Measurements from ENCODE around the gene TH. TPM values are rescaled to one million over a fixed set of nuclear protein-coding genes. Genes with fewer than 3 reads are reported as not detected.

TH gene
- total RNA-seq, 4 donors from 2014 or later, result 0.34 to 1.0 TPM; not detected in 2

- no peak for DNase-seq (ENCODE audit: low spot score in 2 of 2)
- peaks cover 25% of the 10 kb centered on the region for H3K4me1 ChIP-seq
- H3K27me3 ChIP-seq, result peaks cover 98% of the 10 kb centered on the region
- H3K4me3 ChIP-seq, result no peak overlapping the region
- H3K9me3 ChIP-seq, result no peaks in the 10 kb centered on the region
- 64% methylated on average over 15 of the region's 19 CpGs for WGBS
- H3K36me3 ChIP-seq, result no peaks in the 10 kb centered on the region
- TF ChIP-seq CTCF (IDR thresholded peaks at IDR 0.05), result no peak
- no peak overlapping the region for H3K27ac ChIP-seq
Observed at GRCh38 chr11:2134022-2135010, 37.3 kb downstream of the TH start.

- no peaks in the 10 kb centered on the region for H3K9me3 ChIP-seq
- H3K36me3 ChIP-seq, result no peaks in the 10 kb centered on the region
- peaks cover 98% of the 10 kb centered on the region for H3K27me3 ChIP-seq
- TF ChIP-seq EP300 (IDR thresholded peaks at IDR 0.05) (no peak), CTCF (IDR thresholded peaks at IDR 0.05) (no peak), POLR2AphosphoS5 (IDR thresholded peaks at IDR 0.05) (no peak), POLR2A (IDR thresholded peaks at IDR 0.05) (no peak)
- no peak overlapping the region for H3K27ac ChIP-seq
- no peak for DNase-seq (ENCODE audit: low spot score in 2 of 2)
- WGBS, result 52% methylated on average over 2 of the region's 33 CpGs
- H3K4me1 ChIP-seq, result peaks cover 18% of the 10 kb centered on the region
- H3K4me3 ChIP-seq, result no peak overlapping the region
Observed at GRCh38 chr11:2133241-2134021, 38.2 kb downstream of the TH start.

- 59% methylated on average over 9 of the region's 24 CpGs for WGBS
- TF ChIP-seq POLR2AphosphoS5 (IDR thresholded peaks at IDR 0.05) (no peak), EP300 (IDR thresholded peaks at IDR 0.05) (no peak), CTCF (IDR thresholded peaks at IDR 0.05) (no peak), POLR2A (IDR thresholded peaks at IDR 0.05) (no peak)
- DNase-seq (ENCODE audit: low spot score in 2 of 2), result no peak
- H3K36me3 ChIP-seq, result no peaks in the 10 kb centered on the region
- peaks cover 12% of the 10 kb centered on the region for H3K4me1 ChIP-seq
- peaks cover 98% of the 10 kb centered on the region for H3K27me3 ChIP-seq
- H3K27ac ChIP-seq, result no peak overlapping the region
- H3K4me3 ChIP-seq, result no peak overlapping the region
- H3K9me3 ChIP-seq, result no peaks in the 10 kb centered on the region
Observed at GRCh38 chr11:2132874-2133240, 38.8 kb downstream of the TH start.

GRCh38 chr11:2132246-2132645 is 39.4 kb downstream of the TH start:
- no peaks in the 10 kb centered on the region for H3K36me3 ChIP-seq
- no peaks in the 10 kb centered on the region for H3K9me3 ChIP-seq
- H3K27ac ChIP-seq, result no peak overlapping the region
- H3K4me3 ChIP-seq, result no peak overlapping the region
- DNase-seq (ENCODE audit: low spot score in 2 of 2), result no peak
- WGBS, result 66% methylated on average over 6 of the region's 6 CpGs
- peaks cover 6% of the 10 kb centered on the region for H3K4me1 ChIP-seq
- no peak for TF ChIP-seq EP300 (IDR thresholded peaks at IDR 0.05)
- no peak for TF ChIP-seq POLR2A (IDR thresholded peaks at IDR 0.05)
- TF ChIP-seq CTCF (IDR thresholded peaks at IDR 0.05), result no peak
- TF ChIP-seq POLR2AphosphoS5 (IDR thresholded peaks at IDR 0.05), result no peak
- H3K27me3 ChIP-seq, result peaks cover 96% of the 10 kb centered on the region

All from suprapubic skin (tissue), 4 donors.